ENCODE data around the gene DKK3.

The DKK3 gene

DNA sequence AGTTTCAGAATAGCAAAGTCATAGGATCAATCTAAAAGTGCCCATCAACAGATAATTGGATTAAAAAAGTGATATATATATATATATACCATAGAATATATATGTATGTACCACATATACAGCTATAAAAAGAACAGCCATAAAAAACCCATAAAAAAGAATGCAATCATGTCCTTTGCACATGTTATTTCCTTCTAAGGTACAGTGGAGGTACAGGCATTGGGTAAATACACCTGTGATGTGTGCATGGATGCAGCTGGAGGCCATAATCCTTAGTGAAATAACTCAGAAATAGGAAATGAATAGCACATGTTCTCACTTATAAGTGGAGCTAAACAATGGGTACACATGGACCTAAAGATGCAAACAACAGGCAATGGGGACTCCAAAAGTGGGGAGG lies 7.1 kb upstream of the DKK3 start:
- H3K4me3 ChIP-seq (IDR thresholded peaks at IDR 0.05; ENCODE audit: insufficient read depth, low read depth, low read length): no peak overlapping the region
- H3K4me2 ChIP-seq: no peak overlapping the region
- H3K36me3 ChIP-seq (ENCODE audit: insufficient read depth): no peaks in the 10 kb centered on the region
- no peaks in the 10 kb centered on the region for H4K20me1 ChIP-seq (ENCODE audit: insufficient read depth)
- H2AFZ ChIP-seq (ENCODE audit: low read depth): no peak overlapping the region
- H3K27me3 ChIP-seq (ENCODE audit: insufficient read depth, low read depth): no peaks in the 10 kb centered on the region
- no peaks in the 10 kb centered on the region for H3K79me2 ChIP-seq (ENCODE audit: insufficient read depth, low read depth)
- no peaks in the 10 kb centered on the region for H3K4me1 ChIP-seq (ENCODE audit: low read depth, poor library complexity, severe bottlenecking)
- H3K9ac ChIP-seq: no peak overlapping the region
- H3K27ac ChIP-seq: no peak overlapping the region
- TF ChIP-seq, protein P1, sequence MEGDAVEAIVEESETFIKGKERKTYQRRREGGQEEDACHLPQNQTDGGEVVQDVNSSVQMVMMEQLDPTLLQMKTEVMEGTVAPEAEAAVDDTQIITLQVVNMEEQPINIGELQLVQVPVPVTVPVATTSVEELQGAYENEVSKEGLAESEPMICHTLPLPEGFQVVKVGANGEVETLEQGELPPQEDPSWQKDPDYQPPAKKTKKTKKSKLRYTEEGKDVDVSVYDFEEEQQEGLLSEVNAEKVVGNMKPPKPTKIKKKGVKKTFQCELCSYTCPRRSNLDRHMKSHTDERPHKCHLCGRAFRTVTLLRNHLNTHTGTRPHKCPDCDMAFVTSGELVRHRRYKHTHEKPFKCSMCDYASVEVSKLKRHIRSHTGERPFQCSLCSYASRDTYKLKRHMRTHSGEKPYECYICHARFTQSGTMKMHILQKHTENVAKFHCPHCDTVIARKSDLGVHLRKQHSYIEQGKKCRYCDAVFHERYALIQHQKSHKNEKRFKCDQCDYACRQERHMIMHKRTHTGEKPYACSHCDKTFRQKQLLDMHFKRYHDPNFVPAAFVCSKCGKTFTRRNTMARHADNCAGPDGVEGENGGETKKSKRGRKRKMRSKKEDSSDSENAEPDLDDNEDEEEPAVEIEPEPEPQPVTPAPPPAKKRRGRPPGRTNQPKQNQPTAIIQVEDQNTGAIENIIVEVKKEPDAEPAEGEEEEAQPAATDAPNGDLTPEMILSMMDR (conservative IDR thresholded peaks at IDR 0.05; ENCODE audit: low read depth, low read length): no peak

DNA sequence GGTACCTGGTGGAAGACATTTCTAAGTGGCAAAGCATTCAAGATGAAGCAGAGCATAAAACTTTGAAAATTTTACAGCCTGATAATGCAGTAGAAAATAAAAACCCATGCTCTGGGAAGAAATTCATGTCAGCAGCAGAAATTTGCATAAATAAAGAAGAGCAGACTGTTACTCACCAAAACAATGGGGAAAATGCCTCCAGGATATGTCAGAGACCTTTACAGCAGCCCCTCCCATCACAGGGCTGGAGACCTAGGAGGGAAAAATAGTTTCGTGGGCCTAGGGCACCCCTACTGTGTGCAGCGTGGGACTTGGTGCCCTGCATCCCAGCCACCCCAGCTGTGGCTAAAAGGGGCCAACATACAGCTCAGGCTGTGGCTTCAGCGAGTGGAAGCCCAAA lies 5.4 kb upstream of the DKK3 start:
- Histone ChIP-seq H3K36me3 (ENCODE audit: insufficient read depth) (no peaks in the 10 kb centered on the region), H3K27me3 (ENCODE audit: insufficient read depth, low read depth) (no peaks in the 10 kb centered on the region), H3K79me2 (ENCODE audit: insufficient read depth, low read depth) (no peaks in the 10 kb centered on the region), H3K4me1 (ENCODE audit: low read depth, poor library complexity, severe bottlenecking) (no peaks in the 10 kb centered on the region), H3K4me2 (no peak overlapping the region), H3K4me3 (IDR thresholded peaks at IDR 0.05; ENCODE audit: insufficient read depth, low read depth, low read length) (no peak overlapping the region), H3K9ac (no peak overlapping the region), H3K27ac (no peak overlapping the region), H2AFZ (ENCODE audit: low read depth) (no peak overlapping the region), H4K20me1 (ENCODE audit: insufficient read depth) (no peaks in the 10 kb centered on the region)
- TF ChIP-seq, protein P1 (conservative IDR thresholded peaks at IDR 0.05; ENCODE audit: low read depth, low read length): no peak

DNA sequence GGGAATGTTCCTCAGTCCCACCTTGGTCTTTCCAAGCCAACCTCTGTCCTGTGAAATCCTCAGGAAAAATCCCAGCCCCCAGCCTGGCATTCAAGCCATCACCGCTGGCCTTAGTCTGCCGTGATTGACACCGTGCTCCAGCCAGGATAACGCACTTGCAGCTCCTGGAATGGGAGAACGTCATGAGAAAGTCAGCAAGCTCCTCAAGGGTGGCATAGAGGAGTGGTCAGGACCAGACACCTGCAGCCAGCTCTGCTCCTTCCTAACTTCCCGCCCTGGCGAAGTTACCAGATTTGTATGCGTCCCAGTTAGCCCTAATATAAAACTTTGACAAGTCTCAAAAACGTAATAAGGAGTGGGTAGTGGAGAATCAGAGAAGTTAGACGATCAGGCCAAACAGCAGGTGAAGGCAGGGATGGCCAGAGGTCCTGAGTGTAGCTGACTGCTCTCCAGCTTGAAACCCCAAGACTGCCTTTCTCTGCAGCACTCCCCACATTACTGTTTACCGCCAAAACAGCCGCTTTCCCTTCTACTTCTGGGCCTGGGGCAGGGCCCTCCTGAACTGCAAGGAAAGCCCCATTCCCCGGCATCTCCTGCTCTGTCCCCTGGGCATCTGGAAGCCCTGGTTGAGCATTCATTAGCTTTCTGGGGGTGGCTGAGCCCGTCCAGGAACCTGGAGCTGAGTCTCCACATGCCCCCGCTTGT lies 1.3 kb upstream of the DKK3 start:
- Histone ChIP-seq H4K20me1 (ENCODE audit: insufficient read depth) (no peaks in the 10 kb centered on the region), H3K36me3 (ENCODE audit: insufficient read depth) (no peaks in the 10 kb centered on the region), H3K4me1 (ENCODE audit: low read depth, poor library complexity, severe bottlenecking) (no peaks in the 10 kb centered on the region), H2AFZ (ENCODE audit: low read depth) (no peak overlapping the region), H3K79me2 (ENCODE audit: insufficient read depth, low read depth) (no peaks in the 10 kb centered on the region), H3K4me3 (IDR thresholded peaks at IDR 0.05; ENCODE audit: insufficient read depth, low read depth, low read length) (no peak overlapping the region), H3K27me3 (ENCODE audit: insufficient read depth, low read depth) (no peaks in the 10 kb centered on the region), H3K9ac (no peak overlapping the region), H3K4me2 (no peak overlapping the region), H3K27ac (no peak overlapping the region)
- TF ChIP-seq, protein P1 (conservative IDR thresholded peaks at IDR 0.05; ENCODE audit: low read depth, low read length): no peak

DNA sequence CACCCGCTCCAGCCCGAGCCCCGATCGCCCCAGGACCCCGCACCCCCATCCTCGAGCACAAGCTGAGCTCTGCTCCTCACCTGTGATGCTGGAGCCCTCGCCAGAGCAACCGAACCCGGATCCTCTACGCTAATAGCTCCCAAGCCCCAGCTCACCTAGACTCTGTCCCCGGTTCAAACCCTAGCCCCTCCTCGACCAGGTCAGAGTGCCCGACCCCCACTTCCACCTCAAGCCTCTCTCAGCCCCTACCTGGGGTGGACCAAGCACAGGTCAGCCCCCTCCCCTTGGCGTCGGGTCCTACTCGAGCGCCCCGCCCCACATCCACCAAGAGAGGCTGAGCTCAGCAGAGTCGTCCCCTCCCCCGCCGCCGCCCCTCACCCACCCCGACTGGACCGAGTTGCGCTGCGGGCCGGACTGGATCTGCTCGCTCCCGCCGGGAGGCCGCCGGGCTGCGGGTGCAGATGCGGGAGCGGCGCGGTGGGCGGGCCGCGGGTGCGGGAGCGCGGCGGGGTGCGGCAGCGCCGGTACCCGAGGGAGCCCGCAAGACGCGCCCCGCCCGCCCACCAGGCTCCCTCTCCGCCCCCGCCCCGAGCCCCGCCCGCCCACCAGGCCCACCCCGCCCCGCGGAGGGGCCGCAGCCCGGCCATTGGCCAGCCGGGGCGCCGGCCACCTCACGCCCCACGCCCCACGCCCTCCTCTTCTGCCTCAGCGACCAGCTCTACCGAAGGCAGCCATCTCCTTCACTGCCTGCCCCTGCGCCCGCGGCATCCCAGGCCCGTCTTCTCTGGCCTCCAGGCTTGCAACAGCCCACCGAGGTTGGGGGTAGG lies 577 bp upstream of the DKK3 start:
- H3K36me3 ChIP-seq (ENCODE audit: insufficient read depth): no peaks in the 10 kb centered on the region
- H3K4me1 ChIP-seq (ENCODE audit: low read depth, poor library complexity, severe bottlenecking): no peaks in the 10 kb centered on the region
- no peaks in the 10 kb centered on the region for H4K20me1 ChIP-seq (ENCODE audit: insufficient read depth)
- H2AFZ ChIP-seq (ENCODE audit: low read depth): no peak overlapping the region
- H3K4me3 ChIP-seq (IDR thresholded peaks at IDR 0.05; ENCODE audit: insufficient read depth, low read depth, low read length): no peak overlapping the region
- H3K4me2 ChIP-seq: no peak overlapping the region
- TF ChIP-seq, protein P1 (conservative IDR thresholded peaks at IDR 0.05; ENCODE audit: low read depth, low read length): no peak
- no peaks in the 10 kb centered on the region for H3K27me3 ChIP-seq (ENCODE audit: insufficient read depth, low read depth)
- H3K27ac ChIP-seq: no peak overlapping the region
- H3K9ac ChIP-seq: no peak overlapping the region
- no peaks in the 10 kb centered on the region for H3K79me2 ChIP-seq (ENCODE audit: insufficient read depth, low read depth)
